OCI-LY3 (cell line): Measurements from ENCODE around the gene TRIM2.

Source experiments
- H2AFZ ChIP-seq: fragments of 200-600, 300-600 bp; shearing (Covaris generic); 2 replicates; pipeline ENCODE4 v1.6.0; 2014; ENCODE audit warnings: antibody characterized with exemption, low read depth, low read length
- H3K27ac ChIP-seq: fragments of 200-600, 300-600 bp; sonication (generic); 2 replicates; pipeline ENCODE4 v1.5.1; 2014; ENCODE audit warnings: mild to moderate bottlenecking, low read length, moderate library complexity, mixed read lengths
- H3K27me3 ChIP-seq: fragments of 200-600, 300-600 bp; sonication (generic); 2 replicates; pipeline ENCODE4 v1.6.1; 2014; ENCODE audit warnings: low read depth, low read length, mixed read lengths
- H3K36me3 ChIP-seq: fragments of 200-600, 300-600 bp; sonication (generic); replicated peaks from 2 replicates; pipeline ENCODE3; 2014; ENCODE audit warnings: low read depth, low read length, mixed read lengths
- H3K4me1 ChIP-seq: fragments of 300-600, 200-600 bp; sonication (generic); 2 replicates; pipeline ENCODE4 v1.6.1; 2014; ENCODE audit warnings: low read length, mixed read lengths
- H3K4me2 ChIP-seq: fragments of 200-600, 300-600 bp; sonication (generic); 2 replicates; pipeline ENCODE4 v1.6.1; 2014; ENCODE audit warnings: low read length, mixed read lengths
- H3K4me3 ChIP-seq: fragments of 300-600, 200-600 bp; sonication (generic); 2 replicates; pipeline ENCODE4 v1.5.1; 2014; ENCODE audit warnings: antibody characterized with exemption, mild to moderate bottlenecking, low read length, moderate library complexity
- H3K79me2 ChIP-seq: fragments of 300-600, 200-600 bp; shearing (Covaris generic); 2 replicates; pipeline ENCODE4 v1.6.1; 2014; ENCODE audit warnings: mild to moderate bottlenecking, low read length, mixed read lengths
- H3K9ac ChIP-seq: fragments of 300-600, 200-600 bp; shearing (Covaris generic); 2 replicates; pipeline ENCODE4 v1.6.0; 2014; ENCODE audit warnings: mild to moderate bottlenecking, low read length, moderate library complexity
- H3K9me3 ChIP-seq: fragments of 200-600, 300-600 bp; shearing (Covaris generic); 2 replicates; pipeline ENCODE4 v1.6.1; 2014; ENCODE audit warnings: low read length, mixed read lengths; ENCODE audit not compliant: insufficient read depth
- H4K20me1 ChIP-seq: fragments of 200-600, 300-600 bp; sonication (generic); 2 replicates; pipeline ENCODE4 v1.6.1; 2016; ENCODE audit warnings: low read length, mixed read lengths; ENCODE audit not compliant: insufficient read depth
- CTCF ChIP-seq: fragments of 200-600, 300-600 bp; sonication (generic); IDR thresholded peaks from 2 replicates; pipeline ENCODE4 v1.5.1; 2014; ENCODE audit warnings: antibody characterized with exemption, low read length, low read depth
- EZH2phosphoT487 ChIP-seq: fragments of 200-600 bp; shearing (Covaris generic); IDR thresholded peaks from 2 replicates; pipeline ENCODE4 v1.6.1; 2018; ENCODE audit warnings: antibody characterized with exemption, mixed run types, low read depth

TRIM2 gene

GRCh38 chr4:153210727-153211126 is 6.5 kb downstream of the TRIM2 start:
- no peak overlapping the region for H3K9ac ChIP-seq
- no peak for TF ChIP-seq EZH2phosphoT487
- TF ChIP-seq CTCF = no peak
- H3K36me3 ChIP-seq = no peaks in the 10 kb centered on the region
- no peak overlapping the region for H3K27ac ChIP-seq
- H3K4me2 ChIP-seq = no peak overlapping the region
- H3K4me3 ChIP-seq = no peak overlapping the region
- peaks cover 18% of the 10 kb centered on the region; the same call in 1 of the 2 replicates for H4K20me1 ChIP-seq
- H3K27me3 ChIP-seq = no peaks in the 10 kb centered on the region
- H2AFZ ChIP-seq = no peak overlapping the region
- H3K79me2 ChIP-seq = no peaks in the 10 kb centered on the region
- no peaks in the 10 kb centered on the region for H3K9me3 ChIP-seq
- H3K4me1 ChIP-seq = peaks cover 13% of the 10 kb centered on the region

- Histone ChIP-seq H3K4me2 (peak overlapping the region; percentile 3; the same call in 1 of the 2 replicates), H3K4me3 (no peak overlapping the region), H3K4me1 (peaks cover 26% of the 10 kb centered on the region)
These were observed 7.9 kb downstream of the TRIM2 start for GRCh38 chr4:153211986-153212728.

GRCh38 chr4:153212736-153213135 is 8.5 kb downstream of the TRIM2 start:
- H3K9ac ChIP-seq = no peak overlapping the region
- TF ChIP-seq CTCF = no peak
- no peak for TF ChIP-seq EZH2phosphoT487
- no peak overlapping the region for H3K4me3 ChIP-seq
- no peaks in the 10 kb centered on the region for H3K9me3 ChIP-seq
- H3K27ac ChIP-seq = no peak overlapping the region
- H3K27me3 ChIP-seq = no peaks in the 10 kb centered on the region
- peaks cover 25% of the 10 kb centered on the region; the same call in 1 of the 2 replicates for H4K20me1 ChIP-seq
- no peaks in the 10 kb centered on the region for H3K79me2 ChIP-seq
- H3K4me2 ChIP-seq = peak overlapping the region; percentile 3
- no peak overlapping the region for H2AFZ ChIP-seq
- no peaks in the 10 kb centered on the region for H3K36me3 ChIP-seq
- H3K4me1 ChIP-seq = peaks cover 31% of the 10 kb centered on the region

More at GRCh38 chr4:153211986-153212728, 7.9 kb downstream of the TRIM2 start:
- Histone ChIP-seq H3K79me2 (no peaks in the 10 kb centered on the region), H2AFZ (no peak overlapping the region), H3K9ac (no peak overlapping the region), H3K9me3 (no peaks in the 10 kb centered on the region), H4K20me1 (peaks cover 24% of the 10 kb centered on the region; the same call in 1 of the 2 replicates), H3K27me3 (no peaks in the 10 kb centered on the region), H3K36me3 (no peaks in the 10 kb centered on the region), H3K27ac (no peak overlapping the region)
- TF ChIP-seq CTCF (no peak), EZH2phosphoT487 (no peak)

GRCh38 chr4:153215921-153216320 is 11.7 kb downstream of the TRIM2 start:
- Histone ChIP-seq H3K4me1 (peaks cover 42% of the 10 kb centered on the region), H3K9ac (no peak overlapping the region), H3K79me2 (no peaks in the 10 kb centered on the region), H2AFZ (no peak overlapping the region), H4K20me1 (peaks cover 32% of the 10 kb centered on the region; the same call in 1 of the 2 replicates), H3K4me3 (no peak overlapping the region), H3K36me3 (no peaks in the 10 kb centered on the region), H3K4me2 (no peak overlapping the region), H3K27ac (no peak overlapping the region), H3K27me3 (peaks cover 4% of the 10 kb centered on the region; the same call in 1 of the 2 replicates), H3K9me3 (no peaks in the 10 kb centered on the region)
- TF ChIP-seq CTCF = no peak
- TF ChIP-seq EZH2phosphoT487 = no peak
